ENCODE results near the gene ELK4.

ELK4 gene

GRCh38 chr1:205631768-205632668 lies at the start of gene ELK4:
Gene ELK4, minus strand, starts transcription at chr1:205632011. Its CDS starts 8,129 bp downstream, at chr1:205623882.
- H3K4me3 ChIP-seq (ENCODE audit: low read depth, low read length), result peak within 1 kb of the TSS; percentile 78

GRCh38 chr1:205681364-205681763 lies 49.6 kb upstream of the ELK4 start:
- H3K4me3 ChIP-seq (ENCODE audit: low read depth, low read length), result no peak overlapping the region

GRCh38 chr1:205680073-205680851 lies 48.5 kb upstream of the ELK4 start, which contains the start of gene SLC45A3:
Gene SLC45A3, minus strand, starts transcription at chr1:205680509. Its CDS starts 15,853 bp downstream, at chr1:205664656.
- peak within 1 kb of the TSS; percentile 78 for H3K4me3 ChIP-seq (ENCODE audit: low read depth, low read length)

- H3K4me3 ChIP-seq (ENCODE audit: low read depth, low read length), result no peak overlapping the region
These were observed 46.7 kb upstream of the ELK4 start for GRCh38 chr1:205678286-205679111.

GRCh38 chr1:205677167-205677566 lies 45.4 kb upstream of the ELK4 start:
- H3K4me3 ChIP-seq (ENCODE audit: low read depth, low read length), result no peak overlapping the region

GRCh38 chr1:205676597-205676996 lies 44.8 kb upstream of the ELK4 start:
- H3K4me3 ChIP-seq (ENCODE audit: low read depth, low read length), result no peak overlapping the region

GRCh38 chr1:205676002-205676401 lies 44.2 kb upstream of the ELK4 start:
- H3K4me3 ChIP-seq (ENCODE audit: low read depth, low read length), result no peak overlapping the region

GRCh38 chr1:205675247-205675646 lies 43.4 kb upstream of the ELK4 start:
- H3K4me3 ChIP-seq (ENCODE audit: low read depth, low read length), result no peak overlapping the region

GRCh38 chr1:205672970-205673369 lies 41.2 kb upstream of the ELK4 start:
- no peak overlapping the region for H3K4me3 ChIP-seq (ENCODE audit: low read depth, low read length)

- no peak overlapping the region for H3K4me3 ChIP-seq (ENCODE audit: low read depth, low read length)
These were observed 40.6 kb upstream of the ELK4 start for GRCh38 chr1:205672395-205672889.

GRCh38 chr1:205670611-205671430 lies 39.0 kb upstream of the ELK4 start:
- H3K4me3 ChIP-seq (ENCODE audit: low read depth, low read length), result no peak overlapping the region

GRCh38 chr1:205670150-205670446 lies 38.3 kb upstream of the ELK4 start:
- H3K4me3 ChIP-seq (ENCODE audit: low read depth, low read length), result no peak overlapping the region

- no peak overlapping the region for H3K4me3 ChIP-seq (ENCODE audit: low read depth, low read length)
These were observed 37.7 kb upstream of the ELK4 start for GRCh38 chr1:205669341-205670149.

GRCh38 chr1:205668951-205669340 lies 37.1 kb upstream of the ELK4 start:
- no peak overlapping the region for H3K4me3 ChIP-seq (ENCODE audit: low read depth, low read length)

- H3K4me3 ChIP-seq (ENCODE audit: low read depth, low read length), result no peak overlapping the region
These were observed 36.3 kb upstream of the ELK4 start for GRCh38 chr1:205667909-205668643.

- H3K4me3 ChIP-seq (ENCODE audit: low read depth, low read length), result no peak overlapping the region
These were observed 34.8 kb upstream of the ELK4 start for GRCh38 chr1:205666372-205667166.

- H3K4me3 ChIP-seq (ENCODE audit: low read depth, low read length), result no peak overlapping the region
These were observed 33.6 kb upstream of the ELK4 start for GRCh38 chr1:205665201-205666045.

All from iPS-11a (cell line).